H1 (cell line): ENCODE results near the gene IMPDH1. TPM values are rescaled to one million over a fixed set of nuclear protein-coding genes. Genes with fewer than 3 reads are reported as not detected.
A peak's percentile ranks its signal among the peaks of the same experiment; 100 is the strongest.

Source experiments
- CTCF ChIA-PET: fragments of 300-600 bp; sonication (Branson Sonifier 250); formaldehyde crosslinking; loops from one replicate; lab custom pipeline; 2021; ENCODE audit not compliant: partially characterized antibody; lab: Charles Lee
- POLR2A ChIA-PET: fragments of 300-600 bp; sonication (Branson Sonifier 250); formaldehyde crosslinking; loops from one replicate; lab custom pipeline; 2021; ENCODE audit warnings: inconsistent platforms; ENCODE audit not compliant: partially characterized antibody; lab: Charles Lee
- DNase-seq, 2 experiments: peaks; one replicate each; pipeline versions ENCODE4 v3.0.0 to v3.0.0-alpha.2; 2010 to 2022; ENCODE audit warnings: low spot score in 2 of 2, low read depth in 1 of 2, mixed read lengths in 1 of 2
- FAIRE-seq: peaks from 2 replicates; lab custom pipeline; 2011; peaks lifted over from hg19 to GRCh38; lab: Jason Lieb, UNC
- H2AFZ ChIP-seq: 2 replicates; pipeline ENCODE4 v1.8.1; 2012; ENCODE audit warnings: low read length, inconsistent platforms
- H2AK5ac ChIP-seq: 2 replicates; pipeline ENCODE4 v1.6.1; 2013; ENCODE audit warnings: low read depth, low read length
- H2BK120ac ChIP-seq: replicated peaks from 2 replicates; pipeline ENCODE3; 2013; ENCODE audit warnings: low read depth, low read length, inconsistent platforms
- H2BK12ac ChIP-seq: 2 replicates; pipeline ENCODE4 v1.6.1; 2013; ENCODE audit warnings: low read depth, low read length
- H2BK15ac ChIP-seq: 2 replicates; pipeline ENCODE4 v1.6.1; 2013; ENCODE audit warnings: low read length
- H2BK20ac ChIP-seq: 2 replicates; pipeline ENCODE4 v1.6.1; 2013; ENCODE audit warnings: low read length
- H2BK5ac ChIP-seq: 2 replicates; pipeline ENCODE4 v1.6.1; 2013; ENCODE audit warnings: low read depth, low read length
- H3K14ac ChIP-seq: 2 replicates; pipeline ENCODE4 v1.6.1; 2013; ENCODE audit warnings: inconsistent platforms; ENCODE audit not compliant: insufficient read length
- H3K18ac ChIP-seq: 2 replicates; pipeline ENCODE4 v1.6.1; 2013; ENCODE audit warnings: low read length; ENCODE audit errors: extremely low read depth
- H3K23ac ChIP-seq: 2 replicates; pipeline ENCODE4 v1.6.1; 2013; ENCODE audit warnings: inconsistent platforms; ENCODE audit not compliant: insufficient read length
- H3K23me2 ChIP-seq: 2 replicates; pipeline ENCODE4 v1.6.1; 2013; ENCODE audit warnings: low read depth, low read length
- H3K27ac ChIP-seq: 2 replicates; pipeline ENCODE4 v1.6.1; 2011; ENCODE audit warnings: low read depth, low read length, inconsistent platforms
- H3K27me3 ChIP-seq, 4 experiments: replicated peaks in 1 of 4; 1 replicate in 1 of 4; 2 replicates in 3 of 4; pipeline versions ENCODE4 v1.6.1 to v1.8.1; 2011 to 2013; ENCODE audit warnings: low read length in 3 of 4, mild to moderate bottlenecking in 3 of 4, inconsistent platforms in 2 of 4, mixed read lengths in 2 of 4, moderate library complexity in 1 of 4; ENCODE audit not compliant: control insufficient read depth in 3 of 4, insufficient read depth in 3 of 4; ENCODE audit errors: extremely low read depth in 1 of 4
- H3K36me3 ChIP-seq, 4 experiments: 2 replicates each; pipeline versions ENCODE4 v1.6.1 to v1.8.1; 2011 to 2013; ENCODE audit warnings: mild to moderate bottlenecking in 4 of 4, low read length in 3 of 4, moderate library complexity in 2 of 4, control low read depth in 1 of 4, inconsistent platforms in 1 of 4; ENCODE audit not compliant: insufficient read depth in 4 of 4, control insufficient read depth in 2 of 4
- H3K4ac ChIP-seq: replicated peaks from 2 replicates; pipeline ENCODE3; 2013; ENCODE audit warnings: low read length, low read depth, mixed read lengths, inconsistent platforms; ENCODE audit not compliant: insufficient read length
- H3K4me1 ChIP-seq, 4 experiments: replicated peaks in 1 of 4; 1 replicate in 1 of 4; 2 replicates in 3 of 4; pipeline versions ENCODE4 v1.6.1 to v1.8.1; 2011 to 2013; ENCODE audit warnings: low read length in 3 of 4, inconsistent platforms in 2 of 4, mixed read lengths in 1 of 4; ENCODE audit not compliant: insufficient read depth in 4 of 4, control insufficient read depth in 3 of 4
- H3K4me2 ChIP-seq, 2 experiments: 2 replicates each; pipeline versions ENCODE4 v1.6.1 to v1.8.1; 2011 to 2013; ENCODE audit warnings: low read depth in 2 of 2, low read length in 2 of 2, control low read depth in 1 of 2, inconsistent platforms in 1 of 2, mild to moderate bottlenecking in 1 of 2; ENCODE audit not compliant: insufficient read depth in 1 of 2
- H3K4me3 ChIP-seq, 4 experiments: fragments of 200-600, 300-600 bp in 1 of 4; sonication (generic), shearing (Covaris generic), sonication (Bioruptor Twin) in 1 of 4; 2 replicates each; pipeline versions ENCODE4 v1.5.1 to v1.8.1; 2011 to 2016; ENCODE audit warnings: low read length in 4 of 4, low read depth in 3 of 4, control low read depth in 2 of 4, inconsistent platforms in 2 of 4, mild to moderate bottlenecking in 2 of 4, mixed read lengths in 1 of 4, moderate library complexity in 1 of 4; ENCODE audit not compliant: insufficient read depth in 2 of 4; ENCODE audit errors: extremely low read depth in 1 of 4
- H3K56ac ChIP-seq: replicated peaks from 2 replicates; pipeline ENCODE3; 2013; ENCODE audit warnings: low read depth, mild to moderate bottlenecking, mixed read lengths, low read length, inconsistent platforms; ENCODE audit not compliant: insufficient read length
- H3K79me1 ChIP-seq: 2 replicates; pipeline ENCODE4 v1.6.1; 2013; ENCODE audit warnings: low read depth, low read length, control low read depth
- H3K79me2 ChIP-seq, 2 experiments: 2 replicates each; pipeline versions ENCODE4 v1.6.1 to v1.8.1; 2012 to 2013; ENCODE audit warnings: low read length in 2 of 2, mild to moderate bottlenecking in 2 of 2, inconsistent platforms in 1 of 2; ENCODE audit not compliant: insufficient read depth in 2 of 2, control insufficient read depth in 1 of 2
- H3K9ac ChIP-seq, 4 experiments: replicated peaks in 1 of 4; 1 replicate in 1 of 4; 2 replicates in 3 of 4; pipeline versions ENCODE4 v1.6.1 to v1.8.1; 2011 to 2013; ENCODE audit warnings: low read depth in 3 of 4, low read length in 3 of 4, control low read depth in 2 of 4, mild to moderate bottlenecking in 2 of 4, moderate library complexity in 2 of 4, inconsistent platforms in 1 of 4; ENCODE audit errors: extremely low read depth in 1 of 4
- H3K9me3 ChIP-seq, 2 experiments: 2 replicates each; pipeline versions ENCODE4 v1.6.1 to v1.8.1; 2012 to 2013; ENCODE audit warnings: mild to moderate bottlenecking in 2 of 2, moderate library complexity in 2 of 2, control low read depth in 1 of 2, inconsistent platforms in 1 of 2, low read depth in 1 of 2, low read length in 1 of 2, mixed read lengths in 1 of 2; ENCODE audit not compliant: insufficient read depth in 2 of 2
- H4K20me1 ChIP-seq, 2 experiments: replicated peaks in 1 of 2; 2 replicates each; pipeline versions ENCODE3 to v1.8.1; 2011 to 2013; ENCODE audit warnings: inconsistent platforms in 2 of 2, low read length in 2 of 2, mild to moderate bottlenecking in 1 of 2; ENCODE audit not compliant: insufficient read depth in 2 of 2, control insufficient read depth in 1 of 2
- H4K5ac ChIP-seq: 2 replicates; pipeline ENCODE4 v1.6.1; 2013; ENCODE audit warnings: low read length, low read depth, mixed read lengths, inconsistent platforms; ENCODE audit not compliant: insufficient read length
- H4K8ac ChIP-seq: 2 replicates; pipeline ENCODE4 v1.8.0; 2013; ENCODE audit warnings: mild to moderate bottlenecking, moderate library complexity, low read length, inconsistent platforms; ENCODE audit not compliant: insufficient read depth; ENCODE audit errors: extremely low read depth
- H4K91ac ChIP-seq: replicated peaks from 2 replicates; pipeline ENCODE3; 2013; ENCODE audit warnings: low read length, mixed read lengths, inconsistent platforms; ENCODE audit not compliant: insufficient read length
- MAFK ChIP-seq: IDR thresholded peaks from 2 replicates; pipeline ENCODE4 v1.6.1; 2012; ENCODE audit warnings: low read depth, mild to moderate bottlenecking, improper control_type of control experiment, low read length
- POLR2A ChIP-seq, 2 experiments: IDR thresholded peaks; 1 replicate in 1 of 2; 2 replicates in 1 of 2; pipeline ENCODE4 v1.6.1; 2011; ENCODE audit warnings: low read depth in 2 of 2, low read length in 2 of 2, mild to moderate bottlenecking in 2 of 2; ENCODE audit errors: control extremely low read depth in 1 of 2
- WGBS, 2 experiments: shearing (Covaris generic) in 1 of 2; methylation state at CpG; one replicate each; pipeline versions ENCODE4 v1.1.6 to v1.1.7; 2013 to 2015; ENCODE audit warnings: low lambda C conversion rate in 2 of 2, mixed read lengths in 2 of 2, inconsistent platforms in 1 of 2, low coverage in 1 of 2, missing lambda C conversion rate in 1 of 2; ENCODE audit not compliant: insufficient replicate concordance in 2 of 2, insufficient coverage in 1 of 2, insufficient read length in 1 of 2; ENCODE audit errors: extremely low coverage in 1 of 2, missing lambda C conversion rate in 1 of 2; 5-methylcytosine and 5-hydroxymethylcytosine counted together
- polyA plus RNA-seq, 7 experiments: library from polyadenylated mRNA; depleted of rRNA in 3 of 7; stranded (reverse) in 5 of 7; unstranded in 2 of 7; fragments of >200 nt in 5 of 7; fragments of 200-250 nt in 2 of 7; gene quantifications; 1 replicate in 5 of 7; 2 replicates in 1 of 7; 4 replicates in 1 of 7; pipeline versions ENCODE4 v1.2.1 to v1.2.3, GENCODE V29; 2011 to 2013; ENCODE audit warnings: missing spikeins in 2 of 7, mixed read lengths in 2 of 7
- total RNA-seq: library from RNA; stranded (reverse); fragmentation: NEBNext Ultra II Directional; extraction: Animal tissue kit (Norgen Biotek cat#: 25700); gene quantifications from 2 replicates; pipeline ENCODE4 v1.2.1, GENCODE V29; 2021

The IMPDH1 gene
- total and polyA plus RNA-seq, 2 of the 8 experiments (the other 6 are each of a cell fraction or from before 2014, with no cell fraction given), result 45.8 TPM

- no peak for FAIRE-seq
- H3K4me2 ChIP-seq, result no peak overlapping the region
- TF ChIP-seq POLR2A (IDR thresholded peaks at IDR 0.05; ENCODE audit: control extremely low read depth in 1 of 2, low read depth in 2 of 2, low read length in 2 of 2) (no peak), MAFK (no peak)
These were observed 2.6 kb downstream of the IMPDH1 start for GRCh38 chr7:128407233-128407589.

More at GRCh38 chr7:128407233-128407589, 2.6 kb downstream of the IMPDH1 start:
- ChIA-PET POLR2A (interaction anchor here (0.6 to 2.3 kb wide), 4 partner anchors 12 to 418 kb away, joined by 3 to 8 read pairs (median 5); partner anchors contain the start of gene CALU), CTCF (interaction anchor here (0.6 to 24.8 kb wide), 14 partner anchors 7 to 198 kb away, joined by 3 to 348 read pairs (median 10); partner anchors contain the start of gene HILPDA)
- Histone ChIP-seq H2BK15ac (no peak overlapping the region), H3K27me3 (peaks cover 33 to 73% (median 55%) of the 10 kb centered on the region in 4 experiments), H2BK20ac (no peak overlapping the region), H2AFZ (no peak overlapping the region), H3K4me1 (peaks cover 0 to 37% (median 27%) of the 10 kb centered on the region in 4 experiments; a peak in 6 of 7 replicates), H3K9ac (no peak overlapping the region), H3K14ac (no peak overlapping the region), H3K79me1 (no peaks in the 10 kb centered on the region), H3K79me2 (no peaks in the 10 kb centered on the region), H2BK12ac (0 out of 2 replicates have a peak overlapping the region, but pooled peaks have one; percentile 39), H4K20me1 (peaks cover 6 to 20% of the 10 kb centered on the region in 2 experiments), H4K5ac (no peak overlapping the region), H2BK120ac (no peak overlapping the region), H3K56ac (no peak overlapping the region), H2AK5ac (no peak overlapping the region), H3K4ac (no peak overlapping the region), H3K27ac (no peak overlapping the region), H3K18ac (no peak overlapping the region), H3K4me3 (no peak overlapping the region), H2BK5ac (no peak overlapping the region), H3K9me3 (no peaks in the 10 kb centered on the region), H3K36me3 (no peaks in the 10 kb centered on the region), H3K23me2 (peaks cover 14% of the 10 kb centered on the region; the same call in 1 of the 2 replicates), H4K8ac (no peak overlapping the region), H3K23ac (no peak overlapping the region), H4K91ac (no peak overlapping the region)
- WGBS, 2 experiments, result 75% methylated on average over 7 of the region's 7 CpGs; no CpG with 5 or more reads in 1 of the 2 experiments
- no peak for DNase-seq
